ENCODE data around the gene SDHB.

Gene SDHB

GRCh38 chr1:16976966-16977365 lies 76.9 kb downstream of the SDHB start:
- peaks cover 4% of the 10 kb centered on the region for H3K36me3 Mint-ChIP-seq (ENCODE audit: low read depth)
- no peak overlapping the region for H3K4me3 Mint-ChIP-seq
- peaks cover 70% of the 10 kb centered on the region for H3K4me1 Mint-ChIP-seq
- peak overlapping the region; percentile 68 for H3K27ac Mint-ChIP-seq
- H3K27me3 Mint-ChIP-seq (ENCODE audit: low read depth, poor library complexity): peaks cover 7% of the 10 kb centered on the region
- TF ChIP-seq, protein P1, sequence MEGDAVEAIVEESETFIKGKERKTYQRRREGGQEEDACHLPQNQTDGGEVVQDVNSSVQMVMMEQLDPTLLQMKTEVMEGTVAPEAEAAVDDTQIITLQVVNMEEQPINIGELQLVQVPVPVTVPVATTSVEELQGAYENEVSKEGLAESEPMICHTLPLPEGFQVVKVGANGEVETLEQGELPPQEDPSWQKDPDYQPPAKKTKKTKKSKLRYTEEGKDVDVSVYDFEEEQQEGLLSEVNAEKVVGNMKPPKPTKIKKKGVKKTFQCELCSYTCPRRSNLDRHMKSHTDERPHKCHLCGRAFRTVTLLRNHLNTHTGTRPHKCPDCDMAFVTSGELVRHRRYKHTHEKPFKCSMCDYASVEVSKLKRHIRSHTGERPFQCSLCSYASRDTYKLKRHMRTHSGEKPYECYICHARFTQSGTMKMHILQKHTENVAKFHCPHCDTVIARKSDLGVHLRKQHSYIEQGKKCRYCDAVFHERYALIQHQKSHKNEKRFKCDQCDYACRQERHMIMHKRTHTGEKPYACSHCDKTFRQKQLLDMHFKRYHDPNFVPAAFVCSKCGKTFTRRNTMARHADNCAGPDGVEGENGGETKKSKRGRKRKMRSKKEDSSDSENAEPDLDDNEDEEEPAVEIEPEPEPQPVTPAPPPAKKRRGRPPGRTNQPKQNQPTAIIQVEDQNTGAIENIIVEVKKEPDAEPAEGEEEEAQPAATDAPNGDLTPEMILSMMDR (IDR thresholded peaks at IDR 0.05): no peak
- H3K9me3 Mint-ChIP-seq: no peaks in the 10 kb centered on the region
- no peak for DNase-seq

- peaks cover 2% of the 10 kb centered on the region for H3K27me3 Mint-ChIP-seq (ENCODE audit: low read depth, poor library complexity)
- peaks cover 4% of the 10 kb centered on the region for H3K36me3 Mint-ChIP-seq (ENCODE audit: low read depth)
- peaks cover 66% of the 10 kb centered on the region for H3K4me1 Mint-ChIP-seq
- H3K27ac Mint-ChIP-seq: peak overlapping the region; percentile 98
- no peak overlapping the region for H3K4me3 Mint-ChIP-seq
- no peak for DNase-seq
- TF ChIP-seq, protein P1 (IDR thresholded peaks at IDR 0.05): no peak
- H3K9me3 Mint-ChIP-seq: no peaks in the 10 kb centered on the region
Observed at GRCh38 chr1:16975838-16976237, 78.0 kb downstream of the SDHB start.

GRCh38 chr1:16975211-16975610 lies 78.6 kb downstream of the SDHB start:
- peak overlapping the region; percentile 98 for H3K27ac Mint-ChIP-seq
- TF ChIP-seq, protein P1 (IDR thresholded peaks at IDR 0.05): no peak
- no peaks in the 10 kb centered on the region for H3K27me3 Mint-ChIP-seq (ENCODE audit: low read depth, poor library complexity)
- no peaks in the 10 kb centered on the region for H3K9me3 Mint-ChIP-seq
- H3K4me3 Mint-ChIP-seq: no peak overlapping the region
- H3K4me1 Mint-ChIP-seq: peaks cover 67% of the 10 kb centered on the region
- H3K36me3 Mint-ChIP-seq (ENCODE audit: low read depth): peaks cover 4% of the 10 kb centered on the region
- no peak for DNase-seq

DNA sequence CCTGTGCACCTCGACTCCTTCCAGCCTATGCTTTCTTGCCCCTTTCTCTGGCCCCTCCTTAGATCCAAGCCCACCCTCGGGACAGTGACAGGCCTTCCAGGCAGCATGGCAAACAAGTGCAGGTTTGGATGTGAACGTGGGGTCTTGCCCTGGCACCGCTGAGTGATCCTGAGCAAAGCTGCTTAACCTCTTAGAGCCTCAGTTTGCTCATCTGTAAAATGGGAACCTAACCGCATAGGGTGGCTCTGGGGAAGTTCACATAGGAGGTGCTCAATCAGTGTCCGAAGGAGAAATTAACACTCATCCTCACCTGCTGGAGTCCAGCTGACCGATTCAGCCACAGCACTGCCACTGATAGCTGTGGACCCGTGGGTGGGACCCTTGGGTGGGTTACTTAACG lies 80.6 kb downstream of the SDHB start:
- DNase-seq: no peak
- Mint-ChIP-seq H3K4me3 (no peak overlapping the region), H3K9me3 (no peaks in the 10 kb centered on the region), H3K4me1 (peaks cover 53% of the 10 kb centered on the region), H3K36me3 (ENCODE audit: low read depth) (peaks cover 4% of the 10 kb centered on the region), H3K27me3 (ENCODE audit: low read depth, poor library complexity) (no peaks in the 10 kb centered on the region), H3K27ac (peak overlapping the region; percentile 85)
- TF ChIP-seq, protein P1 (IDR thresholded peaks at IDR 0.05): no peak

GRCh38 chr1:16972189-16972895 lies 81.5 kb downstream of the SDHB start:
- H3K36me3 Mint-ChIP-seq (ENCODE audit: low read depth): peaks cover 4% of the 10 kb centered on the region
- H3K27ac Mint-ChIP-seq: peak overlapping the region; percentile 98
- H3K4me3 Mint-ChIP-seq: no peak overlapping the region
- TF ChIP-seq, protein P1 (IDR thresholded peaks at IDR 0.05): no peak
- H3K9me3 Mint-ChIP-seq: no peaks in the 10 kb centered on the region
- H3K4me1 Mint-ChIP-seq: peaks cover 44% of the 10 kb centered on the region
- no peaks in the 10 kb centered on the region for H3K27me3 Mint-ChIP-seq (ENCODE audit: low read depth, poor library complexity)
- DNase-seq: peak; percentile 36

All from nephron progenitor cell (in vitro differentiated cells).